HCT116 (cell line): ENCODE measurements around the gene CC2D1A. TPM values are rescaled to one million over a fixed set of nuclear protein-coding genes. Genes with fewer than 3 reads are reported as not detected.

Experiments
- ATAC-seq: fragments of 200-7000 bp; cut with Tn5 transposase; 2 replicates; pipeline ENCODE4 v1.9.1; 2020; ENCODE audit warnings: mild to moderate bottlenecking, moderate library complexity
- BruUV-seq: library from RNA; stranded (reverse); fragments of 400-500 nt; replicated peaks from 2 replicates; lab custom pipeline; 2021; lab: Mats Ljungman, UMichigan
- CTCF ChIA-PET: fragments of 300-600 bp; sonication (Branson Sonifier 250); formaldehyde crosslinking; loops from one replicate; lab custom pipeline; 2021; ENCODE audit warnings: antibody characterized with exemption; lab: Charles Lee
- POLR2A ChIA-PET: fragments of 300-600, 350-600 bp; sonication (Branson Sonifier 250); formaldehyde crosslinking; loops from one replicate; lab custom pipeline; 2021; ENCODE audit warnings: antibody characterized with exemption; lab: Charles Lee
- RAD21 ChIA-PET, 2 experiments: fragments of 300-600 bp; sonication (Branson Sonifier 250); formaldehyde crosslinking; loops; one replicate each; lab custom pipeline; 2023; ENCODE audit warnings: low total read pairs in 2 of 2; ENCODE audit not compliant: uncharacterized antibody in 2 of 2, unreplicated experiment in 2 of 2, low non-redundant PET in 1 of 2; lab: Charles Lee
- DNase-seq: peaks from one replicate; pipeline ENCODE4 v3.0.0-alpha.2; 2010; ENCODE audit warnings: low read depth, low spot score
- H2AFZ ChIP-seq: fragments of 200-600 bp; shearing (Covaris generic), sonication (generic); 2 replicates; pipeline ENCODE4 v1.6.1; 2017; ENCODE audit warnings: low read depth, mixed run types, mixed read lengths, antibody characterized with exemption, low read length; ENCODE audit not compliant: poor library complexity, severe bottlenecking
- H3K27ac ChIP-seq: 2 replicates; pipeline ENCODE4 v1.5.1; 2012; ENCODE audit warnings: low read depth, low read length
- H3K27me3 ChIP-seq: fragments of 200-600 bp; sonication (generic); 2 replicates; pipeline ENCODE4 v1.6.1; 2016; ENCODE audit warnings: mixed run types, low read length, mixed read lengths; ENCODE audit not compliant: insufficient read depth
- H3K36me3 ChIP-seq, 2 experiments: fragments of 200-500 bp in 1 of 2; fragments of 200-600 bp in 1 of 2; sonication (Bioruptor generic) in 1 of 2; sonication (generic) in 1 of 2; 2 replicates each; pipeline versions ENCODE4 v1.5.1 to v1.6.1; 2014 to 2016; ENCODE audit warnings: low read length in 2 of 2, inconsistent platforms in 1 of 2, mixed read lengths in 1 of 2, mixed run types in 1 of 2; ENCODE audit not compliant: insufficient read depth in 2 of 2, control insufficient read depth in 1 of 2
- H3K4me1 ChIP-seq, 2 experiments: fragments of 200-600 bp in 1 of 2; sonication (generic) in 1 of 2; 2 replicates each; pipeline versions ENCODE4 v1.5.1 to v1.6.1; 2012 to 2017; ENCODE audit warnings: low read length in 2 of 2, inconsistent platforms in 1 of 2, mild to moderate bottlenecking in 1 of 2, mixed read lengths in 1 of 2, mixed run types in 1 of 2, moderate library complexity in 1 of 2; ENCODE audit not compliant: insufficient read depth in 2 of 2, control insufficient read depth in 1 of 2
- H3K4me2 ChIP-seq: fragments of 200-600 bp; sonication (generic); 2 replicates; pipeline ENCODE4 v1.6.1; 2017; ENCODE audit warnings: mixed run types, low read length, mixed read lengths
- H3K4me3 ChIP-seq, 2 experiments: fragments of 200-600 bp in 1 of 2; sonication (generic) in 1 of 2; replicated peaks in 1 of 2; 2 replicates each; pipeline ENCODE4 v1.5.1; 2011 to 2016; ENCODE audit warnings: low read length in 2 of 2, control low read depth in 1 of 2, low read depth in 1 of 2, mild to moderate bottlenecking in 1 of 2, mixed read lengths in 1 of 2, mixed run types in 1 of 2
- H3K79me2 ChIP-seq: fragments of 200-600 bp; sonication (generic); 2 replicates; pipeline ENCODE4 v1.6.1; 2017; ENCODE audit warnings: mild to moderate bottlenecking, mixed run types, low read length, moderate library complexity, mixed read lengths; ENCODE audit not compliant: insufficient read depth
- H3K9ac ChIP-seq: fragments of 200-600 bp; sonication (generic); 2 replicates; pipeline ENCODE4 v1.6.1; 2016; ENCODE audit warnings: low read length, mixed read lengths
- H3K9me2 ChIP-seq: fragments of 200-600 bp; sonication (generic), shearing (Covaris generic); 2 replicates; pipeline ENCODE4 v1.6.1; 2017; ENCODE audit warnings: mixed run types, mild to moderate bottlenecking, moderate library complexity; ENCODE audit not compliant: insufficient read depth
- H3K9me3 ChIP-seq, 2 experiments: fragments of 200-500 bp in 1 of 2; fragments of 200-600 bp in 1 of 2; sonication (Bioruptor generic) in 1 of 2; sonication (generic) in 1 of 2; 2 replicates each; pipeline ENCODE4 v1.6.1; 2014 to 2017; ENCODE audit warnings: low read length in 2 of 2, mixed read lengths in 2 of 2, inconsistent platforms in 1 of 2, low read depth in 1 of 2, mild to moderate bottlenecking in 1 of 2, mixed run types in 1 of 2, moderate library complexity in 1 of 2; ENCODE audit not compliant: control insufficient read depth in 1 of 2, insufficient read depth in 1 of 2
- H4K20me1 ChIP-seq: fragments of 200-600 bp; sonication (generic), shearing (Covaris generic); 2 replicates; pipeline ENCODE4 v1.6.1; 2017; ENCODE audit warnings: mixed run types, mild to moderate bottlenecking, moderate library complexity; ENCODE audit not compliant: insufficient read depth
- CBX3 ChIP-seq: IDR thresholded peaks from 2 replicates; pipeline ENCODE4 v1.6.1; 2012; ENCODE audit warnings: low read depth
- ELF1 ChIP-seq: IDR thresholded peaks from 2 replicates; pipeline ENCODE4 v1.6.1; 2012; ENCODE audit warnings: low read depth, borderline replicate concordance
- EZH2 ChIP-seq: fragments of 200-600 bp; sonication (generic); IDR thresholded peaks from 2 replicates; pipeline ENCODE4 v1.6.1; 2017; ENCODE audit warnings: antibody characterized with exemption, mixed run types
- EZH2phosphoT487 ChIP-seq: fragments of 200-600 bp; IDR thresholded peaks from 2 replicates; pipeline ENCODE4 v1.6.1; 2018; ENCODE audit warnings: antibody characterized with exemption, borderline replicate concordance
- FOSL1 ChIP-seq: IDR thresholded peaks from 2 replicates; pipeline ENCODE4 v1.6.1; 2012; ENCODE audit warnings: low read depth
- POLR2A ChIP-seq: IDR thresholded peaks from 2 replicates; pipeline ENCODE4 v1.7.0; 2011; ENCODE audit warnings: borderline replicate concordance; ENCODE audit not compliant: insufficient read depth, insufficient read length; ENCODE audit errors: extremely low read depth
- RAD21 ChIP-seq: IDR thresholded peaks from 2 replicates; pipeline ENCODE4 v1.6.1; 2012; ENCODE audit warnings: low read depth, mild to moderate bottlenecking
- SIN3A ChIP-seq: IDR thresholded peaks from 2 replicates; pipeline ENCODE4 v1.6.1; 2012; ENCODE audit warnings: low read depth
- SP1 ChIP-seq: IDR thresholded peaks from 2 replicates; pipeline ENCODE4 v1.6.1; 2012; ENCODE audit warnings: low read depth
- TCF7L2 ChIP-seq: IDR thresholded peaks from 2 replicates; pipeline ENCODE4 v1.7.0; 2011; ENCODE audit warnings: borderline replicate concordance, inconsistent platforms; ENCODE audit not compliant: insufficient read depth, insufficient read length; ENCODE audit errors: extremely low read depth
- YY1 ChIP-seq: IDR thresholded peaks from 2 replicates; pipeline ENCODE4 v1.6.1; 2011; ENCODE audit warnings: low read length, low read depth, moderate library complexity, mild to moderate bottlenecking; ENCODE audit not compliant: insufficient replicate concordance; ENCODE audit errors: extremely low read depth
- ZBTB33 ChIP-seq: IDR thresholded peaks from 2 replicates; pipeline ENCODE4 v1.6.1; 2011; ENCODE audit warnings: mild to moderate bottlenecking, low read length, moderate library complexity; ENCODE audit not compliant: insufficient replicate concordance; ENCODE audit errors: extremely low read depth
- intact Hi-C: fragments of 100-400 bp; cut with micrococcal nuclease; formaldehyde crosslinking; loops from 2 replicates; pipeline ENCODE4 v1.10.0; 2022
- total RNA-seq: library from RNA; stranded (reverse); gene quantifications from one replicate; pipeline ENCODE4 v1.2.1, GENCODE V29; 2021; ENCODE audit not compliant: unreplicated experiment
- TF ChIP-seq, protein P1 (sequence below), 3 experiments: fragments of 200-600 bp in 1 of 3; sonication (generic) in 1 of 3; IDR thresholded peaks in 2 of 3; conservative IDR thresholded peaks in 1 of 3; 2 replicates each; pipeline ENCODE4 v1.5.1; 2012 to 2017; ENCODE audit warnings: low read depth in 2 of 3, low read length in 2 of 3, antibody characterized with exemption in 1 of 3, borderline replicate concordance in 1 of 3, control low read depth in 1 of 3, mild to moderate bottlenecking in 1 of 3, mixed read lengths in 1 of 3, mixed run types in 1 of 3, moderate library complexity in 1 of 3; ENCODE audit not compliant: insufficient read depth in 1 of 3

Gene CC2D1A
- total RNA-seq, 1 experiment from 2014 or later: 51.5 TPM

GRCh38 chr19:13894552-13894951 lies 11.4 kb upstream of the CC2D1A start:
- intact Hi-C loops: no loop called here
- Histone ChIP-seq H3K9me2 (no peaks in the 10 kb centered on the region), H3K27me3 (no peaks in the 10 kb centered on the region), H2AFZ (no peak overlapping the region), H3K36me3 (no peaks in the 10 kb centered on the region), H3K9ac (no peak overlapping the region), H3K9me3 (no peaks in the 10 kb centered on the region), H4K20me1 (no peaks in the 10 kb centered on the region), H3K27ac (no peak overlapping the region), H3K79me2 (no peaks in the 10 kb centered on the region), H3K4me1 (no peaks in the 10 kb centered on the region), H3K4me3 (no peak overlapping the region), H3K4me2 (no peak overlapping the region)
- ChIA-PET CTCF (no interaction called here), RAD21 (no interaction called here), POLR2A (no interaction called here)
- BruUV-seq: no TSS peak
- TF ChIP-seq ELF1 (no peak), POLR2A (no peak), FOSL1 (no peak), TCF7L2 (no peak), SP1 (no peak), RAD21 (no peak), SIN3A (no peak), EZH2 (no peak), CBX3 (no peak), EZH2phosphoT487 (no peak), ZBTB33 (no peak), YY1 (no peak)
- TF ChIP-seq, protein P1, sequence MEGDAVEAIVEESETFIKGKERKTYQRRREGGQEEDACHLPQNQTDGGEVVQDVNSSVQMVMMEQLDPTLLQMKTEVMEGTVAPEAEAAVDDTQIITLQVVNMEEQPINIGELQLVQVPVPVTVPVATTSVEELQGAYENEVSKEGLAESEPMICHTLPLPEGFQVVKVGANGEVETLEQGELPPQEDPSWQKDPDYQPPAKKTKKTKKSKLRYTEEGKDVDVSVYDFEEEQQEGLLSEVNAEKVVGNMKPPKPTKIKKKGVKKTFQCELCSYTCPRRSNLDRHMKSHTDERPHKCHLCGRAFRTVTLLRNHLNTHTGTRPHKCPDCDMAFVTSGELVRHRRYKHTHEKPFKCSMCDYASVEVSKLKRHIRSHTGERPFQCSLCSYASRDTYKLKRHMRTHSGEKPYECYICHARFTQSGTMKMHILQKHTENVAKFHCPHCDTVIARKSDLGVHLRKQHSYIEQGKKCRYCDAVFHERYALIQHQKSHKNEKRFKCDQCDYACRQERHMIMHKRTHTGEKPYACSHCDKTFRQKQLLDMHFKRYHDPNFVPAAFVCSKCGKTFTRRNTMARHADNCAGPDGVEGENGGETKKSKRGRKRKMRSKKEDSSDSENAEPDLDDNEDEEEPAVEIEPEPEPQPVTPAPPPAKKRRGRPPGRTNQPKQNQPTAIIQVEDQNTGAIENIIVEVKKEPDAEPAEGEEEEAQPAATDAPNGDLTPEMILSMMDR (IDR thresholded peaks at IDR 0.05 in 2 of 3, conservative IDR thresholded peaks at IDR 0.05 in 1 of 3; ENCODE audit: borderline replicate concordance in 1 of 3, insufficient read depth in 1 of 3, low read depth in 2 of 3, low read length in 2 of 3): no peak
- no peak for ATAC-seq
- no peak for DNase-seq
